HCT116 (cell line): ENCODE results near the gene IGSF3.
A peak's percentile ranks its signal among the peaks of the same experiment; 100 is the strongest.
"Not testable (repeated sequence)": the region's sequence is repeated elsewhere in the genome, so short reads cannot be mapped to it uniquely, and the experiment has no call there.

Experiments used
- EZH2 ChIP-seq: fragments of 200-600 bp; sonication (generic); IDR thresholded peaks from 2 replicates; pipeline ENCODE4 v1.6.1; 2017; ENCODE audit warnings: antibody characterized with exemption, mixed run types
- EZH2phosphoT487 ChIP-seq: fragments of 200-600 bp; IDR thresholded peaks from 2 replicates; pipeline ENCODE4 v1.6.1; 2018; ENCODE audit warnings: antibody characterized with exemption, borderline replicate concordance
- POLR2AphosphoS5 ChIP-seq: IDR thresholded peaks from 2 replicates; pipeline ENCODE4 v1.6.1; 2011; ENCODE audit warnings: mild to moderate bottlenecking, low read depth, low read length, moderate library complexity
- TF ChIP-seq, protein P1 (sequence below), 3 experiments: fragments of 200-600 bp in 1 of 3; sonication (generic) in 1 of 3; IDR thresholded peaks in 2 of 3; conservative IDR thresholded peaks in 1 of 3; 2 replicates each; pipeline ENCODE4 v1.5.1; 2012 to 2017; ENCODE audit warnings: low read depth in 2 of 3, low read length in 2 of 3, antibody characterized with exemption in 1 of 3, borderline replicate concordance in 1 of 3, control low read depth in 1 of 3, mild to moderate bottlenecking in 1 of 3, mixed read lengths in 1 of 3, mixed run types in 1 of 3, moderate library complexity in 1 of 3; ENCODE audit not compliant: insufficient read depth in 1 of 3
- TF ChIP-seq, protein P2 (sequence below): IDR thresholded peaks from 2 replicates; pipeline ENCODE4 v1.6.1; 2012
- TF ChIP-seq, protein P3 (sequence below): IDR thresholded peaks from 2 replicates; pipeline ENCODE4 v1.6.1; 2012; ENCODE audit warnings: low read depth

DNA sequence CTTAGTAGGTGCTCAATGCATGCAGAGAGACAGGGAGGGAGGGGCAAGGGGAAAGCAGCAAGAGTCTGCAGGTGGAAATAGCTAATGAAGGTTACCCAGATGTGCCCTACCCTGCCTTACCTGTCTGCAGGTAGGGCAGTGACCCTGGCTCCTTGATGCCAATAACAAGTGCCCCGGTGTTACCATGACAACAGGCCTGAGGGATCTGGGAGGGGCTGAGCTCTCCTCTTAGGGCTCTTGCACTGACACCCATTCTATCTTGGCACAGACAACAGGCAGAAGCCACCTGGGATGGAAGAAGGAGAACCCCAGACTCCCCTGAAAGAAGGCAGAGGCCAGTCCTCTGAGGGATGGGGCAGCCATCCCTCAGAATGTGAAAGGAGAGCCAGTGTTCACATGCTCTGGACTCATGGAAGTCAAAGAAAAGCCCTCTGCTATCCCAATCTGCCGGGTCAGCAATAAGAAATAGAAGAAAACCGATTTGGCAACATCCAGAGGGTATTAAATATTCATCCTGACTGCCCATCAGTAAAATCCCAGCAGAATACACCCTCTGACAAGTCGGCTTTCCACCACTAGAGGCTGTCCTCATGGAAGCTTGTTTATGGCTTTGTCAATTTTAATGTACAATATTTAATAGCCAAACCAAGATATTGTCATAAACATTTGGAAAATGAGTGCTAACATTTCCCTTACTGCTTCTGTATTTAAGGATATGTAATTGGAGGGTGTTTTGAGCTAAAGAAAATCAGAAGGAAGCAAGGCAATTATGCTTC, 72.3 kb downstream of the IGSF3 start:
- not testable (repeated sequence) for TF ChIP-seq EZH2, POLR2AphosphoS5, EZH2phosphoT487
- TF ChIP-seq, protein P1, sequence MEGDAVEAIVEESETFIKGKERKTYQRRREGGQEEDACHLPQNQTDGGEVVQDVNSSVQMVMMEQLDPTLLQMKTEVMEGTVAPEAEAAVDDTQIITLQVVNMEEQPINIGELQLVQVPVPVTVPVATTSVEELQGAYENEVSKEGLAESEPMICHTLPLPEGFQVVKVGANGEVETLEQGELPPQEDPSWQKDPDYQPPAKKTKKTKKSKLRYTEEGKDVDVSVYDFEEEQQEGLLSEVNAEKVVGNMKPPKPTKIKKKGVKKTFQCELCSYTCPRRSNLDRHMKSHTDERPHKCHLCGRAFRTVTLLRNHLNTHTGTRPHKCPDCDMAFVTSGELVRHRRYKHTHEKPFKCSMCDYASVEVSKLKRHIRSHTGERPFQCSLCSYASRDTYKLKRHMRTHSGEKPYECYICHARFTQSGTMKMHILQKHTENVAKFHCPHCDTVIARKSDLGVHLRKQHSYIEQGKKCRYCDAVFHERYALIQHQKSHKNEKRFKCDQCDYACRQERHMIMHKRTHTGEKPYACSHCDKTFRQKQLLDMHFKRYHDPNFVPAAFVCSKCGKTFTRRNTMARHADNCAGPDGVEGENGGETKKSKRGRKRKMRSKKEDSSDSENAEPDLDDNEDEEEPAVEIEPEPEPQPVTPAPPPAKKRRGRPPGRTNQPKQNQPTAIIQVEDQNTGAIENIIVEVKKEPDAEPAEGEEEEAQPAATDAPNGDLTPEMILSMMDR (IDR thresholded peaks at IDR 0.05 in 2 of 3, conservative IDR thresholded peaks at IDR 0.05 in 1 of 3; ENCODE audit: borderline replicate concordance in 1 of 3, insufficient read depth in 1 of 3, low read depth in 2 of 3, low read length in 2 of 3) = peak; percentile 14 to 36 (median 33); a peak in 4 of 6 replicates
- TF ChIP-seq, protein P2, sequence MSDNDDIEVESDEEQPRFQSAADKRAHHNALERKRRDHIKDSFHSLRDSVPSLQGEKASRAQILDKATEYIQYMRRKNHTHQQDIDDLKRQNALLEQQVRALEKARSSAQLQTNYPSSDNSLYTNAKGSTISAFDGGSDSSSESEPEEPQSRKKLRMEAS = not testable (repeated sequence)
- TF ChIP-seq, protein P3, sequence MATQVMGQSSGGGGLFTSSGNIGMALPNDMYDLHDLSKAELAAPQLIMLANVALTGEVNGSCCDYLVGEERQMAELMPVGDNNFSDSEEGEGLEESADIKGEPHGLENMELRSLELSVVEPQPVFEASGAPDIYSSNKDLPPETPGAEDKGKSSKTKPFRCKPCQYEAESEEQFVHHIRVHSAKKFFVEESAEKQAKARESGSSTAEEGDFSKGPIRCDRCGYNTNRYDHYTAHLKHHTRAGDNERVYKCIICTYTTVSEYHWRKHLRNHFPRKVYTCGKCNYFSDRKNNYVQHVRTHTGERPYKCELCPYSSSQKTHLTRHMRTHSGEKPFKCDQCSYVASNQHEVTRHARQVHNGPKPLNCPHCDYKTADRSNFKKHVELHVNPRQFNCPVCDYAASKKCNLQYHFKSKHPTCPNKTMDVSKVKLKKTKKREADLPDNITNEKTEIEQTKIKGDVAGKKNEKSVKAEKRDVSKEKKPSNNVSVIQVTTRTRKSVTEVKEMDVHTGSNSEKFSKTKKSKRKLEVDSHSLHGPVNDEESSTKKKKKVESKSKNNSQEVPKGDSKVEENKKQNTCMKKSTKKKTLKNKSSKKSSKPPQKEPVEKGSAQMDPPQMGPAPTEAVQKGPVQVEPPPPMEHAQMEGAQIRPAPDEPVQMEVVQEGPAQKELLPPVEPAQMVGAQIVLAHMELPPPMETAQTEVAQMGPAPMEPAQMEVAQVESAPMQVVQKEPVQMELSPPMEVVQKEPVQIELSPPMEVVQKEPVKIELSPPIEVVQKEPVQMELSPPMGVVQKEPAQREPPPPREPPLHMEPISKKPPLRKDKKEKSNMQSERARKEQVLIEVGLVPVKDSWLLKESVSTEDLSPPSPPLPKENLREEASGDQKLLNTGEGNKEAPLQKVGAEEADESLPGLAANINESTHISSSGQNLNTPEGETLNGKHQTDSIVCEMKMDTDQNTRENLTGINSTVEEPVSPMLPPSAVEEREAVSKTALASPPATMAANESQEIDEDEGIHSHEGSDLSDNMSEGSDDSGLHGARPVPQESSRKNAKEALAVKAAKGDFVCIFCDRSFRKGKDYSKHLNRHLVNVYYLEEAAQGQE = not testable (repeated sequence)
